Measurements from ENCODE around the gene LIME1. TPM values are rescaled to one million over a fixed set of nuclear protein-coding genes. Genes with fewer than 3 reads are reported as not detected.
A peak's percentile ranks its signal among the peaks of the same experiment; 100 is the strongest.

The LIME1 gene
- total and polyA plus RNA-seq, 2 of the 8 experiments (the other 6 are each of a cell fraction or from before 2014, with no cell fraction given): 4.5 to 5.9 TPM

DNA sequence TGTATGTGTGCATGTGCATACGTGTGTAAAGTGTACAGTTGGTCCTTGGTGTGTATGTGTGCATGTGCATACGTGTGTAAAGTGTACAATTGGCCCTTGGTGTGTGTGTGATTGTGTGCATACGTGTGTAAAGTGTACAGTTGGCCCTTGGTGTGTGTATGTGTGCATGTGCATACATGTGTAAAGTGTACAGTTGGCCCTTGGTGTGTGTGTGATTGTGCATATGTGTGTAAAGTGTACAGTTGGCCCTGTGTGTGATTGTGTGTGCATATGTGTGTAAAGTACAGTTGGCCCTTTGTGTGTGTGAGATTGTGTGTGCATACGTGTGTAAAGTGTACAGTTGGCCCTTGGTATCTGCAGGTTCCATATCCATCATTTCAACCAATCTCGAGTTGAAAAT, 5.1 kb upstream of the LIME1 start:
- WGBS, 2 experiments (ENCODE audit: extremely low coverage in 1 of 2, insufficient coverage in 1 of 2, insufficient read length in 1 of 2, insufficient replicate concordance in 2 of 2, low coverage in 1 of 2, low lambda C conversion rate in 2 of 2, missing lambda C conversion rate in 1 of 2): 81% methylated on average over 5 of the region's 5 CpGs; no CpG with 5 or more reads in 1 of the 2 experiments
- no peak for FAIRE-seq

More for the DNA sequence above, 5.1 kb upstream of the LIME1 start:
- H4K5ac ChIP-seq (ENCODE audit: insufficient read length, low read depth, low read length): no peak overlapping the region
- no peak overlapping the region for H2BK5ac ChIP-seq (ENCODE audit: low read depth, low read length)
- H3K56ac ChIP-seq (replicated peaks; ENCODE audit: insufficient read length, low read depth, low read length): no peak overlapping the region
- no peak overlapping the region for H2AK5ac ChIP-seq (ENCODE audit: low read depth, low read length)
- TF ChIP-seq CREB1 (IDR thresholded peaks at IDR 0.05) (no peak), TCF12 (IDR thresholded peaks at IDR 0.05; ENCODE audit: low read depth, low read length) (no peak), KDM5A (IDR thresholded peaks at IDR 0.05; ENCODE audit: low read length) (no peak), HDAC6 (IDR thresholded peaks at IDR 0.05; ENCODE audit: low read depth, low read length) (no peak), EGR1 (IDR thresholded peaks at IDR 0.05; ENCODE audit: borderline replicate concordance, low read depth, low read length) (no peak), CBX8 (IDR thresholded peaks at IDR 0.05; ENCODE audit: borderline replicate concordance, low read depth, low read length) (no peak), SRF (IDR thresholded peaks at IDR 0.05; ENCODE audit: low read depth, low read length) (no peak), CBX5 (IDR thresholded peaks at IDR 0.05; ENCODE audit: low read depth, low read length) (no peak), CTBP2 (IDR thresholded peaks at IDR 0.05; ENCODE audit: borderline replicate concordance, insufficient read depth, insufficient read length, low read length) (no peak), GABPA (IDR thresholded peaks at IDR 0.05; ENCODE audit: borderline replicate concordance, insufficient read depth, low read length) (no peak), CHD1 (IDR thresholded peaks at IDR 0.05; ENCODE audit: low read depth, low read length) (no peak), PHF8 (conservative IDR thresholded peaks at IDR 0.05; ENCODE audit: low read depth, low read length) (no peak), EZH2 (IDR thresholded peaks at IDR 0.05; ENCODE audit: low read depth, low read length, severe bottlenecking) (no peak)
- H3K9me3 ChIP-seq (ENCODE audit: insufficient read depth in 2 of 2, low read depth in 1 of 2, low read length in 1 of 2): peaks cover 0 to 4% of the 10 kb centered on the region in 2 experiments; a peak in 2 of 4 replicates
- H2BK20ac ChIP-seq (ENCODE audit: low read length): no peak overlapping the region
- H4K8ac ChIP-seq (ENCODE audit: extremely low read depth, insufficient read depth, low read length): no peak overlapping the region
- H2BK120ac ChIP-seq (replicated peaks; ENCODE audit: low read depth, low read length): no peak overlapping the region
- POLR2A ChIA-PET (ENCODE audit: partially characterized antibody): interaction anchor here (2.7 kb wide), 1 partner anchor 24 kb away, joined by 6 read pairs; the partner anchor contains the start of genes ARFRP1 and ZGPAT
- H3K36me3 ChIP-seq (ENCODE audit: control insufficient read depth in 2 of 4, insufficient read depth in 4 of 4, low read length in 3 of 4): peaks cover 0 to 14% (median 7%) of the 10 kb centered on the region in 4 experiments; a peak in 5 of 8 replicates
- H3K23ac ChIP-seq (ENCODE audit: insufficient read length): peak overlapping the region; percentile 52
- no peak overlapping the region for H2BK12ac ChIP-seq (ENCODE audit: low read depth, low read length)
- no peak overlapping the region for H3K4me2 ChIP-seq (ENCODE audit: insufficient read depth in 1 of 2, low read depth in 2 of 2, low read length in 2 of 2)
- H3K18ac ChIP-seq (ENCODE audit: extremely low read depth, low read length): no peak overlapping the region
- peaks cover 0 to 8% of the 10 kb centered on the region in 2 experiments; a peak in 1 of 4 replicates for H3K79me2 ChIP-seq (ENCODE audit: control insufficient read depth in 1 of 2, insufficient read depth in 2 of 2, low read length in 2 of 2)
- no peak overlapping the region for H3K9ac ChIP-seq (replicated peaks in 1 of 4; ENCODE audit: extremely low read depth in 1 of 4, low read depth in 3 of 4, low read length in 3 of 4)
- CTCF ChIA-PET (ENCODE audit: partially characterized antibody): no interaction called here
- no peak overlapping the region for H3K27ac ChIP-seq (ENCODE audit: low read depth, low read length)
- no peaks in the 10 kb centered on the region for H3K4me1 ChIP-seq (replicated peaks in 1 of 4; ENCODE audit: control insufficient read depth in 3 of 4, insufficient read depth in 4 of 4, low read length in 3 of 4)
- H2AFZ ChIP-seq (ENCODE audit: low read length): no peak overlapping the region
- no peaks in the 10 kb centered on the region for H3K27me3 ChIP-seq (replicated peaks in 1 of 4; ENCODE audit: control insufficient read depth in 3 of 4, extremely low read depth in 1 of 4, insufficient read depth in 3 of 4, low read length in 3 of 4)
- peaks cover 3% of the 10 kb centered on the region; the same call in 1 of the 2 replicates for H3K23me2 ChIP-seq (ENCODE audit: low read depth, low read length)
- peaks cover 5 to 43% of the 10 kb centered on the region in 2 experiments for H4K20me1 ChIP-seq (replicated peaks in 1 of 2; ENCODE audit: control insufficient read depth in 1 of 2, insufficient read depth in 2 of 2, low read length in 2 of 2)
- peaks cover 18% of the 10 kb centered on the region for H3K79me1 ChIP-seq (ENCODE audit: low read depth, low read length)
- H3K4me3 ChIP-seq (ENCODE audit: extremely low read depth in 1 of 4, insufficient read depth in 2 of 4, low read depth in 3 of 4, low read length in 4 of 4): no peak overlapping the region
- no peak overlapping the region for H3K4ac ChIP-seq (replicated peaks; ENCODE audit: insufficient read length, low read depth, low read length)
- H3K14ac ChIP-seq (ENCODE audit: insufficient read length): no peak overlapping the region
- H4K91ac ChIP-seq (replicated peaks; ENCODE audit: insufficient read length, low read length): no peak overlapping the region
- H2BK15ac ChIP-seq (ENCODE audit: low read length): no peak overlapping the region
- no peak for DNase-seq (ENCODE audit: low read depth in 1 of 2, low spot score in 2 of 2)
